Stomach (tissue), 9 donors: ENCODE data around the gene IL1RAPL2. TPM values are rescaled to one million over a fixed set of nuclear protein-coding genes. Genes with fewer than 3 reads are reported as not detected.

Experiments
- DNase-seq, 2 donors: peaks; one replicate each; pipeline versions ENCODE4 v3.0.0 to v3.0.0-alpha.2; 2013 to 2019
- H3K27ac ChIP-seq, 5 donors: fragments of 200-600 bp in 4 of 5; sonication (generic) in 4 of 5; one replicate each; pipeline ENCODE4 v1.5.1; 2013 to 2019; ENCODE audit warnings: mild to moderate bottlenecking in 1 of 5, moderate library complexity in 1 of 5
- H3K27me3 ChIP-seq, 3 donors: fragments of 200-600 bp; sonication (generic); one replicate each; pipeline ENCODE4 v1.5.1; 2017 to 2019; ENCODE audit warnings: mixed run types in 1 of 3
- H3K36me3 ChIP-seq, 4 donors: fragments of 200-600 bp; sonication (generic); 1 replicate in 3 of 4; 2 replicates in 1 of 4; pipeline ENCODE4 v1.5.1; 2016 to 2019
- H3K4me1 ChIP-seq, 4 donors: fragments of 200-600 bp; sonication (generic); one replicate each; pipeline ENCODE4 v1.5.1; 2016 to 2019
- H3K4me3 ChIP-seq, 4 donors: fragments of 200-600 bp; sonication (generic) in 3 of 4; one replicate each; pipeline ENCODE4 v1.5.1; 2016 to 2019; ENCODE audit warnings: mild to moderate bottlenecking in 1 of 4
- H3K9me3 ChIP-seq, 4 donors: fragments of 200-600 bp; sonication (generic); one replicate each; pipeline ENCODE4 v1.5.1; 2016 to 2019
- CTCF ChIP-seq, 7 experiments: fragments of 450-650 bp in 4 of 7; fragments of 200-600 bp in 3 of 7; sonication (generic) in 3 of 7; IDR thresholded peaks; one replicate each; pipeline ENCODE4 v1.5.1; 2016 to 2019; ENCODE audit warnings: antibody characterized with exemption in 7 of 7, control low read depth in 2 of 7, mild to moderate bottlenecking in 1 of 7
- EP300 ChIP-seq: sonication (generic); formaldehyde crosslinking; IDR thresholded peaks from one replicate; pipeline ENCODE4 v1.6.1; 2017; ENCODE audit warnings: antibody characterized with exemption
- POLR2A ChIP-seq, 4 donors: fragments of 450-650 bp; IDR thresholded peaks; one replicate each; pipeline ENCODE4 v1.6.1; 2016; ENCODE audit warnings: antibody characterized with exemption in 4 of 4, control low read depth in 2 of 4, mild to moderate bottlenecking in 1 of 4, moderate library complexity in 1 of 4
- POLR2AphosphoS5 ChIP-seq, 3 donors: sonication (generic); formaldehyde crosslinking; IDR thresholded peaks; one replicate each; pipeline ENCODE4 v1.6.1; 2016; ENCODE audit warnings: antibody characterized with exemption in 3 of 3
- WGBS, 5 donors: extraction: QIAGEN DNeasy Blood & Tissue Kit in 3 of 5; methylation state at CpG; one replicate each; pipeline versions ENCODE4 v1.1.5 to v1.1.7; 2013 to 2018; 5-methylcytosine and 5-hydroxymethylcytosine counted together
- intact Hi-C: fragments of 100-400 bp; cut with DNase I; formaldehyde crosslinking; loops from one replicate; pipeline ENCODE4 v1.15.1; 2023; ENCODE audit warnings: low total_unique reads
- polyA plus RNA-seq, 3 donors: library from polyadenylated mRNA; stranded (reverse); fragments of 200-250 nt; gene quantifications; one replicate each; pipeline ENCODE4 v1.2.3, GENCODE V29; 2013
- total RNA-seq, 5 donors: library from RNA; depleted of rRNA; stranded (reverse); fragments of >200 nt; gene quantifications; one replicate each; pipeline versions ENCODE4 v1.1.0 to v1.2.3, GENCODE V29; 2014 to 2016
- donor health status: healthy with polysubstance abuse.
- donor health status: Bipolar disorder and iron deficiency.
- donor health status: healthy.

IL1RAPL2 gene
- total and polyA plus RNA-seq, 8 donors = 1.1 TPM; not detected in 7

GRCh38 chrX:105150557-105150956, 584.6 kb downstream of the IL1RAPL2 start:
- H3K9me3 ChIP-seq = peaks cover 0 to 7% (median 2%) of the 10 kb centered on the region in 4 donors
- DNase-seq = peak in 1 of 2 donors; percentile 6
- H3K4me1 ChIP-seq = no peaks in the 10 kb centered on the region
- intact Hi-C loops = no loop called here
- TF ChIP-seq EP300 = no peak
- no peak for TF ChIP-seq POLR2AphosphoS5 (IDR thresholded peaks at IDR 0.05)
- TF ChIP-seq POLR2A (IDR thresholded peaks at IDR 0.05) = no peak
- no peak for TF ChIP-seq CTCF (IDR thresholded peaks at IDR 0.05)
- H3K27me3 ChIP-seq = no peaks in the 10 kb centered on the region
- WGBS, 5 donors = 9 to 28% (median 23%) methylated on average over 4 of the region's 4 CpGs
- no peak overlapping the region for H3K4me3 ChIP-seq
- H3K36me3 ChIP-seq = no peaks in the 10 kb centered on the region
- H3K27ac ChIP-seq = no peak overlapping the region

GRCh38 chrX:105167233-105167632, 601.2 kb downstream of the IL1RAPL2 start:
- no peak for DNase-seq

GRCh38 chrX:105168577-105168976, 602.6 kb downstream of the IL1RAPL2 start:
- Histone ChIP-seq H3K9me3 (no peaks in the 10 kb centered on the region), H3K4me3 (no peak overlapping the region), H3K27me3 (no peaks in the 10 kb centered on the region), H3K4me1 (no peaks in the 10 kb centered on the region), H3K27ac (no peak overlapping the region), H3K36me3 (no peaks in the 10 kb centered on the region)
- 46 to 67% (median 58%) methylated on average over 2 of the region's 2 CpGs for WGBS, 5 donors
- TF ChIP-seq POLR2AphosphoS5 (IDR thresholded peaks at IDR 0.05) (no peak), CTCF (IDR thresholded peaks at IDR 0.05) (no peak), EP300 (no peak), POLR2A (IDR thresholded peaks at IDR 0.05) (no peak)
- intact Hi-C loops = no loop called here
- DNase-seq = no peak

More at GRCh38 chrX:105167233-105167632, 601.2 kb downstream of the IL1RAPL2 start:
- Histone ChIP-seq H3K4me3 (no peak overlapping the region), H3K27ac (no peak overlapping the region), H3K4me1 (no peaks in the 10 kb centered on the region), H3K27me3 (no peaks in the 10 kb centered on the region), H3K9me3 (no peaks in the 10 kb centered on the region), H3K36me3 (no peaks in the 10 kb centered on the region)
- TF ChIP-seq POLR2A (IDR thresholded peaks at IDR 0.05) = no peak
- TF ChIP-seq POLR2AphosphoS5 (IDR thresholded peaks at IDR 0.05) = no peak
- TF ChIP-seq EP300 = no peak
- no peak for TF ChIP-seq CTCF (IDR thresholded peaks at IDR 0.05)
- 67 to 92% (median 80%) methylated on average over 3 of the region's 3 CpGs for WGBS, 5 donors
- intact Hi-C loops = no loop called here

- H3K36me3 ChIP-seq = no peaks in the 10 kb centered on the region
- 86 to 96% (median 94%) methylated on average over 4 of the region's 4 CpGs for WGBS, 5 donors
- intact Hi-C loops = no loop called here
- no peaks in the 10 kb centered on the region for H3K27me3 ChIP-seq
- no peaks in the 10 kb centered on the region for H3K9me3 ChIP-seq
- H3K27ac ChIP-seq = no peak overlapping the region
- TF ChIP-seq POLR2AphosphoS5 (IDR thresholded peaks at IDR 0.05) (no peak), EP300 (no peak), CTCF (IDR thresholded peaks at IDR 0.05) (no peak), POLR2A (IDR thresholded peaks at IDR 0.05) (no peak)
- no peak overlapping the region for H3K4me3 ChIP-seq
- no peak for DNase-seq
- H3K4me1 ChIP-seq = no peaks in the 10 kb centered on the region
These were observed 607.1 kb downstream of the IL1RAPL2 start for GRCh38 chrX:105173071-105173470.
